Progenitor cell of endocrine pancreas (in vitro differentiated cells): ENCODE data around the gene NHP2. TPM values are rescaled to one million over a fixed set of nuclear protein-coding genes. Genes with fewer than 3 reads are reported as not detected.

Source experiments
- DNase-seq: peaks from one replicate; pipeline ENCODE4 v3.0.0; 2021; ENCODE audit warnings: low spot score; ENCODE audit not compliant: unreplicated experiment
- H3K27ac Mint-ChIP-seq: 2 replicates; pipeline ENCODE4 v1.8.0; 2021; ENCODE audit warnings: mild to moderate bottlenecking, moderate library complexity, mixed read lengths
- H3K27me3 Mint-ChIP-seq: 2 replicates; pipeline ENCODE4 v1.8.0; 2021; ENCODE audit warnings: mixed read lengths
- H3K36me3 Mint-ChIP-seq: 2 replicates; pipeline ENCODE4 v1.8.0; 2022; ENCODE audit warnings: mixed read lengths; ENCODE audit not compliant: insufficient read depth
- H3K4me1 Mint-ChIP-seq: 2 replicates; pipeline ENCODE4 v1.8.0; 2021; ENCODE audit warnings: low read depth, mixed read lengths
- H3K4me3 Mint-ChIP-seq: 2 replicates; pipeline ENCODE4 v1.8.0; 2021; ENCODE audit warnings: low read depth, mild to moderate bottlenecking, moderate library complexity, mixed read lengths
- H3K9me3 Mint-ChIP-seq: 2 replicates; pipeline ENCODE4 v1.8.0; 2021; ENCODE audit warnings: low read depth, mixed read lengths
- total RNA-seq: library from RNA; stranded (reverse); gene quantifications from 2 replicates; pipeline ENCODE4 v1.2.1, GENCODE V29; 2021
- TF ChIP-seq, protein P1 (sequence below): fragments of 200-600 bp; sonication (generic); IDR thresholded peaks from one replicate; pipeline ENCODE4 v1.5.0; 2021; ENCODE audit warnings: antibody characterized with exemption, mild to moderate bottlenecking; ENCODE audit not compliant: unreplicated experiment

NHP2 gene
- total RNA-seq, 1 donor from 2014 or later: 114 TPM

DNA sequence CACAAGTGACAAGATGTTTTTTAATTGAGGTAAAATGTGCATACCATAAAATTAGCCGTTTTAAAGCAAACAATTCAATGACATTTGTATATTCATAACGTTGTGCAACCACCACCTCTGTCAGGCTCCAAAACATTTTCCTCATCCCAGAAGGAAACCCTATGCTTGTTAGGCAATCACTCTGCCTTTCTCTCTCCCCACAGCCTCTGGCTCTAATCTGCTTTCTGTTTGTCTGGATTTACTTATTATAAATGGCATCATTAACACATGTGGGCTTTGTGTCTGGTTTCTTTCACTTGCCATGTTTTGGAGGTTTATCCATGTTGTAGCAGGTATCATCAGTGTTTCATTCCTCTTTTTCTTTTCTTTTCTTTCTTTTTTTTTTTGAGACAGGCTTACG, 41.8 kb downstream of the NHP2 start:
- Mint-ChIP-seq H3K4me1 (peaks cover 14% of the 10 kb centered on the region), H3K4me3 (no peak overlapping the region), H3K27me3 (peaks cover 40% of the 10 kb centered on the region), H3K9me3 (no peaks in the 10 kb centered on the region), H3K27ac (no peak overlapping the region), H3K36me3 (no peaks in the 10 kb centered on the region)
- DNase-seq: no peak
- TF ChIP-seq, protein P1, sequence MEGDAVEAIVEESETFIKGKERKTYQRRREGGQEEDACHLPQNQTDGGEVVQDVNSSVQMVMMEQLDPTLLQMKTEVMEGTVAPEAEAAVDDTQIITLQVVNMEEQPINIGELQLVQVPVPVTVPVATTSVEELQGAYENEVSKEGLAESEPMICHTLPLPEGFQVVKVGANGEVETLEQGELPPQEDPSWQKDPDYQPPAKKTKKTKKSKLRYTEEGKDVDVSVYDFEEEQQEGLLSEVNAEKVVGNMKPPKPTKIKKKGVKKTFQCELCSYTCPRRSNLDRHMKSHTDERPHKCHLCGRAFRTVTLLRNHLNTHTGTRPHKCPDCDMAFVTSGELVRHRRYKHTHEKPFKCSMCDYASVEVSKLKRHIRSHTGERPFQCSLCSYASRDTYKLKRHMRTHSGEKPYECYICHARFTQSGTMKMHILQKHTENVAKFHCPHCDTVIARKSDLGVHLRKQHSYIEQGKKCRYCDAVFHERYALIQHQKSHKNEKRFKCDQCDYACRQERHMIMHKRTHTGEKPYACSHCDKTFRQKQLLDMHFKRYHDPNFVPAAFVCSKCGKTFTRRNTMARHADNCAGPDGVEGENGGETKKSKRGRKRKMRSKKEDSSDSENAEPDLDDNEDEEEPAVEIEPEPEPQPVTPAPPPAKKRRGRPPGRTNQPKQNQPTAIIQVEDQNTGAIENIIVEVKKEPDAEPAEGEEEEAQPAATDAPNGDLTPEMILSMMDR: no peak

DNA sequence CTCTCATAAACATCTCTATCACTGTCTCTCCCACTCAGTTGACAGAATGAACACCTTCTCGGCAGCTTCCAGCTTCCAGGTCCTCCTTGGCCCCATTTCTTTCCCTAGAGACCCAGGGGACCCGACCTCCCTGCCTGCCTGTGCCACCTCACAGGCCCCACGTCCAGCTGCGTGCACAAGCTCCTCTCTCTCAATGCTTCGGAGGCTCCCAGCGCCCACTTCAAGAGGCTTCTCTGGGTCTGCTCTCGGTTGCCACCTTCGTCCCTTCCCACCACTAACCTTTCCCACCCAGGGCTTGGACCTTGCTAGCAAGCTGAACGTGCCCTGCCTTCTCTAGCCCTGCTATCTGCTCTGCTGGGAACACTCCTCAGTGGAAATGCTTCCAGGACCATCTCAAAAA, 43.2 kb downstream of the NHP2 start:
- peaks cover 8% of the 10 kb centered on the region for H3K4me1 Mint-ChIP-seq
- TF ChIP-seq, protein P1: no peak
- no peak overlapping the region for H3K27ac Mint-ChIP-seq
- no peaks in the 10 kb centered on the region for H3K9me3 Mint-ChIP-seq
- H3K4me3 Mint-ChIP-seq: no peak overlapping the region
- peaks cover 34% of the 10 kb centered on the region for H3K27me3 Mint-ChIP-seq
- DNase-seq: no peak
- no peaks in the 10 kb centered on the region for H3K36me3 Mint-ChIP-seq

DNA sequence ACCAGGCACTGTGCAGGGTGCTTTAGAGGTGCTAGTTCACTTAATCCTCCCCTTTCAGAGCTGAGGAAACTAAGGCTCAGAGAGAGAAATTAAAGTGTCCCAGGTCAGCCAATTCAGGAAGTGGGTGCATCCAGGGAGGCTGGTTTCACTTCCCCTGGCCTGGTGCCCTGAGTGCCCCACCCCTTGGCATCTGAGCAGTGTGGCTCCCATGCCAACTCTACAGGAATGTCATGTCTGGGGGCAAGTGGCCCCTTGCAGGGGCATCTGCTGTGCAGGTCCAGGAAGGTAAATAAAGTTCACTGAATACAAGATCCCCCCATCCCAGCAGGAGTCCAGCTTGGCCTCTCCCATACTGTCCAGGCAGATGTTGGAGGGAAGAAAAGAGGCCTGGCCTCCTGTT, 44.7 kb downstream of the NHP2 start:
- no peak for DNase-seq
- H3K4me3 Mint-ChIP-seq: no peak overlapping the region
- H3K27me3 Mint-ChIP-seq: peaks cover 24% of the 10 kb centered on the region
- TF ChIP-seq, protein P1: no peak
- H3K36me3 Mint-ChIP-seq: no peaks in the 10 kb centered on the region
- no peaks in the 10 kb centered on the region for H3K4me1 Mint-ChIP-seq
- H3K27ac Mint-ChIP-seq: no peak overlapping the region
- H3K9me3 Mint-ChIP-seq: no peaks in the 10 kb centered on the region

DNA sequence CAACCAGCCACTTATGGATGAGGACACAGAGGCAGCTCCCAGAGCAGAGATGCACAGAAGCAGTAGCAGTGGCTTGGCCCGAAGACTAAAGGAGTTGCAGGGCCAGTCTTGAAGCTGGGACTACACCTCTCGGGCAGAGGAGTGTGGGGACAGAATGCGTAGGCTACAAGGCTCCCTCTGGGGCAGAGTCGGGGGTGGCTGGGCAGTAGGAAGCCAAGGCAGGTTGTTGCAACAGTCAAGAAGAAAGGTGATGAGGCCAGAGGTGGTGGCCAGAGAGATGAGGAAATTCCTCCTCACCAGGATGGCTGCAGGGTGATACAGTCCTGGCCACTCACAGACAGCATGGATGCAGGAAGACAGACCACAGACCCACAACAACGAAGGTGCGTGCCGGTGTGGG, 45.2 kb downstream of the NHP2 start:
- no peaks in the 10 kb centered on the region for H3K36me3 Mint-ChIP-seq
- H3K4me3 Mint-ChIP-seq: no peak overlapping the region
- H3K9me3 Mint-ChIP-seq: no peaks in the 10 kb centered on the region
- no peak for DNase-seq
- TF ChIP-seq, protein P1: no peak
- H3K27me3 Mint-ChIP-seq: peaks cover 27% of the 10 kb centered on the region
- no peak overlapping the region for H3K27ac Mint-ChIP-seq
- no peaks in the 10 kb centered on the region for H3K4me1 Mint-ChIP-seq

DNA sequence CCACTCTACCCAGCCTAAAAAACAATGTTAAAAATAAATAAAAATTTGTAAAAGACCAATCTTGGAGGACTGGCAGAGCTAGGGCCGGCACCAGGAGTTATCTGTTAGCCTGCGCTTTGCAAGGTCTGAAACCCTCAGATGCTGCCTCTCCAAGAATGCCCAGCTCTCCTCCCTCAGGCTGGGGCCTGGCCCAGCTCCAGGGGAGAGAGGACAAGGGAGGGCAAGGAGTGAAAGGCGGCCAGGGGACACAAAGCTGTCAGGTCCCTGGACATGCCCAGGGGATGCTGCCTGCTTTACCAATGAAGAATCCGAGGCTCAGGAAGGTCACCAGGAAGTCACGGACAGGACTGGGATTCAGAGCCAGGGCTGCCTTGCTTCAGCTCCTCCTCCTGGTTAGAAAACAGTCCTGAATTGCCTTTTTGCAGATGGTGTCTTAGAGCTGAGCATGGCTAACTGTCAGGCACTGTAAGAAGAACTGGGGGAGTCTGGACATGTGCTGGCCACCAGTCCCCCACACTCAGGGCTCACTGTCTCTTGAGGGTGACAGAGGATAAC, 45.9 kb downstream of the NHP2 start:
- Mint-ChIP-seq H3K27ac (no peak overlapping the region), H3K4me3 (no peak overlapping the region), H3K9me3 (no peaks in the 10 kb centered on the region), H3K4me1 (no peaks in the 10 kb centered on the region), H3K27me3 (peaks cover 25% of the 10 kb centered on the region), H3K36me3 (no peaks in the 10 kb centered on the region)
- TF ChIP-seq, protein P1: no peak
- DNase-seq: no peak
